IMR-90 (cell line): ENCODE measurements around the gene RELT. TPM values are rescaled to one million over a fixed set of nuclear protein-coding genes. Genes with fewer than 3 reads are reported as not detected.

ENCODE experiments used
- ATAC-seq: fragments of 200-7000 bp; cut with Tn5 transposase; 2 replicates; pipeline ENCODE4 v1.9.1; 2020; ENCODE audit warnings: low read depth, mild to moderate bottlenecking, moderate library complexity
- BruUV-seq: library from RNA; stranded (reverse); fragments of 400-500 nt; replicated peaks from 2 replicates; lab custom pipeline; 2021; lab: Mats Ljungman, UMichigan
- CTCF ChIA-PET: fragments of 300-600 bp; formaldehyde crosslinking; extraction: SDS; loops from one replicate; lab custom pipeline; 2021; ENCODE audit warnings: antibody characterized with exemption; lab: Yijun Ruan, JAX
- POLR2A ChIA-PET: fragments of 300-600 bp; sonication (Branson Sonifier 250); formaldehyde crosslinking; loops from one replicate; lab custom pipeline; 2022; ENCODE audit warnings: antibody characterized with exemption; ENCODE audit not compliant: unreplicated experiment; lab: Charles Lee
- DNase-seq: peaks from one replicate; pipeline ENCODE4 v3.0.0; 2013
- H2AFZ ChIP-seq: replicated peaks from 2 replicates; pipeline ENCODE3; 2013; ENCODE audit warnings: low read length, mild to moderate bottlenecking; ENCODE audit not compliant: poor library complexity
- H2AK5ac ChIP-seq: 2 replicates; pipeline ENCODE4 v1.6.1; 2013; ENCODE audit warnings: low read depth, low read length, inconsistent platforms
- H2AK9ac ChIP-seq: replicated peaks from 2 replicates; pipeline ENCODE3; 2013; ENCODE audit warnings: mild to moderate bottlenecking, low read depth, low read length, moderate library complexity; ENCODE audit not compliant: poor library complexity
- H2BK120ac ChIP-seq: 2 replicates; pipeline ENCODE4 v1.6.1; 2013; ENCODE audit warnings: low read depth, low read length, inconsistent platforms
- H2BK15ac ChIP-seq: 3 replicates; pipeline ENCODE4 v1.6.1; 2013; ENCODE audit warnings: low read depth, low read length, inconsistent platforms
- H2BK20ac ChIP-seq: 2 replicates; pipeline ENCODE4 v1.6.1; 2013; ENCODE audit warnings: low read depth, mild to moderate bottlenecking, inconsistent platforms, low read length, moderate library complexity
- H2BK5ac ChIP-seq: 2 replicates; pipeline ENCODE4 v1.6.1; 2013; ENCODE audit warnings: mild to moderate bottlenecking, low read depth, low read length, inconsistent platforms; ENCODE audit not compliant: poor library complexity, severe bottlenecking
- H3K14ac ChIP-seq: replicated peaks from 2 replicates; pipeline ENCODE4 v1.6.1; 2013; ENCODE audit warnings: low read depth, low read length, inconsistent platforms
- H3K18ac ChIP-seq: 2 replicates; pipeline ENCODE4 v1.6.1; 2013; ENCODE audit warnings: low read depth, low read length, control low read depth
- H3K23ac ChIP-seq: 2 replicates; pipeline ENCODE4 v1.6.1; 2013; ENCODE audit warnings: low read depth, low read length, inconsistent platforms
- H3K27ac ChIP-seq: 2 replicates; pipeline ENCODE4 v1.5.1; 2013; ENCODE audit warnings: mild to moderate bottlenecking, control low read depth, low read length; ENCODE audit not compliant: insufficient read depth
- H3K27me3 ChIP-seq: 2 replicates; pipeline ENCODE4 v1.6.1; 2013; ENCODE audit warnings: low read length; ENCODE audit not compliant: control insufficient read depth, insufficient read depth
- H3K36me3 ChIP-seq: 2 replicates; pipeline ENCODE4 v1.6.1; 2013; ENCODE audit warnings: low read length, mixed read lengths; ENCODE audit not compliant: control insufficient read depth, insufficient read depth
- H3K4ac ChIP-seq: 2 replicates; pipeline ENCODE4 v1.6.1; 2013; ENCODE audit warnings: low read depth, low read length, inconsistent platforms
- H3K4me1 ChIP-seq: 2 replicates; pipeline ENCODE4 v1.6.1; 2013; ENCODE audit warnings: low read length, mixed read lengths; ENCODE audit not compliant: control insufficient read depth, insufficient read depth
- H3K4me2 ChIP-seq: 2 replicates; pipeline ENCODE4 v1.6.1; 2013; ENCODE audit warnings: low read depth, mild to moderate bottlenecking, control low read depth, low read length, moderate library complexity
- H3K4me3 ChIP-seq: 2 replicates; pipeline ENCODE4 v1.5.1; 2013; ENCODE audit warnings: low read depth, mild to moderate bottlenecking, control low read depth, low read length, moderate library complexity; ENCODE audit not compliant: insufficient read depth
- H3K56ac ChIP-seq: 2 replicates; pipeline ENCODE4 v1.6.1; 2013; ENCODE audit warnings: low read length, inconsistent platforms; ENCODE audit not compliant: insufficient read depth; ENCODE audit errors: extremely low read depth
- H3K79me1 ChIP-seq, 2 experiments: 2 replicates each; pipeline ENCODE4 v1.6.1; 2013; ENCODE audit warnings: low read length in 2 of 2, inconsistent platforms in 1 of 2, low read depth in 1 of 2
- H3K9ac ChIP-seq: 2 replicates; pipeline ENCODE4 v1.6.1; 2013; ENCODE audit warnings: low read depth, low read length, control low read depth
- H3K9me1 ChIP-seq: 2 replicates; pipeline ENCODE4 v1.6.1; 2013; ENCODE audit warnings: low read length, inconsistent platforms; ENCODE audit not compliant: insufficient read depth
- H3K9me3 ChIP-seq: 2 replicates; pipeline ENCODE4 v1.6.1; 2013; ENCODE audit warnings: low read length; ENCODE audit not compliant: control insufficient read depth, insufficient read depth
- H4K20me1 ChIP-seq: 2 replicates; pipeline ENCODE4 v1.6.1; 2013; ENCODE audit warnings: low read length, inconsistent platforms; ENCODE audit not compliant: insufficient read depth
- H4K5ac ChIP-seq: 2 replicates; pipeline ENCODE4 v1.6.1; 2013; ENCODE audit warnings: mild to moderate bottlenecking, low read depth, low read length, control low read depth
- H4K8ac ChIP-seq, 2 experiments: 2 replicates each; pipeline ENCODE4 v1.6.1; 2013; ENCODE audit warnings: low read depth in 2 of 2, low read length in 2 of 2, control low read depth in 1 of 2, inconsistent platforms in 1 of 2
- H4K91ac ChIP-seq: 2 replicates; pipeline ENCODE4 v1.6.1; 2013; ENCODE audit warnings: low read depth, low read length, inconsistent platforms; ENCODE audit not compliant: insufficient read depth
- BHLHE40 ChIP-seq: fragments of 150-350 bp; IDR thresholded peaks from 2 replicates; pipeline ENCODE4 v1.6.1; 2016; ENCODE audit warnings: mild to moderate bottlenecking, low read depth, low read length
- CEBPB ChIP-seq: IDR thresholded peaks from 2 replicates; pipeline ENCODE4 v1.6.1; 2012; ENCODE audit warnings: low read depth, low read length, improper control_type of control experiment
- CHD1 ChIP-seq: IDR thresholded peaks from 2 replicates; pipeline ENCODE4 v1.6.1; 2012; ENCODE audit warnings: low read depth, low read length, improper control_type of control experiment
- MAFK ChIP-seq: IDR thresholded peaks from 2 replicates; pipeline ENCODE4 v1.6.1; 2012; ENCODE audit warnings: low read depth, low read length, improper control_type of control experiment
- MAZ ChIP-seq: IDR thresholded peaks from 2 replicates; pipeline ENCODE4 v1.6.1; 2012; ENCODE audit warnings: low read depth, mild to moderate bottlenecking, low read length, improper control_type of control experiment, moderate library complexity, borderline replicate concordance
- NFE2L2 ChIP-seq: fragments of 150-350 bp; IDR thresholded peaks from 2 replicates; pipeline ENCODE4 v1.6.1; 2016; ENCODE audit warnings: low read depth, mild to moderate bottlenecking, low read length
- RCOR1 ChIP-seq: IDR thresholded peaks from 2 replicates; pipeline ENCODE4 v1.6.1; 2012; ENCODE audit warnings: mild to moderate bottlenecking, low read length, improper control_type of control experiment; ENCODE audit not compliant: insufficient replicate concordance
- SMC3 ChIP-seq: fragments of 150-350 bp; IDR thresholded peaks from 2 replicates; pipeline ENCODE4 v1.6.1; 2016; ENCODE audit warnings: low read depth, mild to moderate bottlenecking, antibody characterized with exemption, low read length, moderate library complexity
- WGBS, 2 experiments: methylation state at CpG; one replicate each; pipeline versions ENCODE4 v1.1.5 to v1.1.7; 2013; ENCODE audit warnings: missing lambda C conversion rate in 2 of 2; ENCODE audit not compliant: insufficient read length in 1 of 2; ENCODE audit errors: extremely low coverage in 2 of 2; 5-methylcytosine and 5-hydroxymethylcytosine counted together
- dilution Hi-C: fragments of 300-500 bp; cut with HindIII; formaldehyde crosslinking; loops from one replicate; pipeline ENCODE4 v1.14.3; 2018; ENCODE audit warnings: low sequenced_read_pairs; ENCODE audit not compliant: unreplicated experiment
- in situ Hi-C: fragments of 300-500 bp; cut with MboI; formaldehyde crosslinking; loops from 3 replicates; pipeline ENCODE4 v1.14.3; 2019; ENCODE audit warnings: low sequenced_read_pairs, inconsistent platforms, mixed read lengths
- intact Hi-C: fragments of 100-400 bp; cut with micrococcal nuclease; formaldehyde crosslinking; loops from 2 replicates; pipeline ENCODE4 v1.10.0; 2022
- polyA plus RNA-seq, 3 experiments: library from polyadenylated mRNA; depleted of rRNA; stranded (reverse); fragments of >200 nt; gene quantifications; 2 replicates each; pipeline ENCODE4 v1.2.3, GENCODE V29; 2012; ENCODE audit warnings: low replicate concordance in 1 of 3
- total RNA-seq: library from RNA; depleted of rRNA; stranded (reverse); fragments of >200 nt; gene quantifications from 2 replicates; pipeline ENCODE4 v1.2.3, GENCODE V29; 2012

The RELT gene
- total and polyA plus RNA-seq, 2 of the 4 experiments (the other 2 are of a cell fraction): 2.3 to 5.3 TPM

DNA sequence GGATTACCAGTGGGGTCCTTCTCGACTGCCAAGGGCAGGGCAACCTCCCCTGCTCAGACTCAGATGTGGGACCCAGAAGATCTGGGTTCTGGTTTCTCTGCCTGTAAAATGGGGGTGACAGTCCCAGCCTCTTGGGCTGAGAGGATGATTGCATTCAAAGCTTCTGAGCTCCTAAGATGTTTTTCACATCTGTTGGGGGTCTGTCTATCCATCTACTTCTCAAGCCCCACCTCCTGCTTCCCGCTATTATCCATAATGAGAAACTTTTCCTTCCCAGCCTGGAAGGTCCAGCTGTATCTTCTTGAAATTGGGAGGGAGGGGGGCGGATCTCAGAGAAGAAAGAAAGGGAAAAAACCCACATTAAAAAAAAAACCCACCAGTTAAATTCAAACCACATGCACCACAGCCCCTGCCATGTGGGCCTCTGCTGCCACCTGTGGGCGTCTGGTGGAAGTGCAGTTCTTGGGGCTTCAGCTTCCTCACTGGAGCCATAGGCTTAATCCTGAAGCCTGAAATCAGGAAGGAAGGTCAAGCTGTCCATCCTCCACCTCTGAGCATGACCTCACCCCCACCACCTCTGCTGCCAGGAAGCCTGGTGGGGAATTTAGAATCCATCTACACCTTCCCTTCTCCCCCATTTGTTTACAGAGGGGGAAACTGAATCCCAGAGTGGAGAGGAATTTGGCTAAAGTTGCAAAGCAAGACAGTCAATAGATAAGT is 40.8 kb upstream of the RELT start (continued):
- TF ChIP-seq CHD1: no peak

DNA sequence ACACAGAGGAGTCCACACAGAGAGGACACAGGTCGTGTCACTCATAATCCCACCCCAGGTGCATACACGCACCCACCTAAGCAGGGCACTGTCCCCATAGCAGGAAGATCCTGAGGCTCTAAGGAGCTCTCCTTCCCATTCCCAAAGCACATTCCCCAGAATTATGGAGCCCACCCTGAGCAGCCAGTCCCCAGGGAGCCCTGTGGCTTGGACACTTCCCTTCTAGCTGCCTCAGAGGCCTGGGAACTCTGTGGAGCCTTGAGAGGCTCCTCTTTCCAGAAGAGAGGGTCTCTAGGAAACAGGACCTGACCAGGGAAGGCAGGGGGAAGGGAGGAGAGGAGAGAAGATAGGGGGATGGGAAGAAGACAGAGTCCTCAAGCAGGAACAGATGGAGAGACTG is 38.4 kb upstream of the RELT start:
- Histone ChIP-seq H2BK15ac (no peak overlapping the region), H2BK120ac (no peak overlapping the region), H2AK5ac (no peak overlapping the region), H3K23ac (no peak overlapping the region), H3K9me3 (no peaks in the 10 kb centered on the region), H3K4ac (no peak overlapping the region), H3K36me3 (peaks cover 6% of the 10 kb centered on the region; the same call in 1 of the 2 replicates), H2BK5ac (no peak overlapping the region), H3K79me1 (peaks cover 26 to 91% of the 10 kb centered on the region in 2 experiments), H3K56ac (no peak overlapping the region), H3K9me1 (peaks cover 22% of the 10 kb centered on the region; the same call in 1 of the 2 replicates), H3K4me2 (no peak overlapping the region), H4K8ac (no peak overlapping the region), H4K20me1 (peaks cover 100% of the 10 kb centered on the region), H4K5ac (no peak overlapping the region), H3K14ac (no peak overlapping the region), H2AK9ac (peak overlapping the region; percentile 46), H3K27me3 (no peaks in the 10 kb centered on the region), H3K4me3 (no peak overlapping the region), H4K91ac (no peak overlapping the region), H3K27ac (no peak overlapping the region), H2BK20ac (no peak overlapping the region), H3K18ac (no peak overlapping the region), H2AFZ (no peak overlapping the region), H3K9ac (no peak overlapping the region), H3K4me1 (peaks cover 32% of the 10 kb centered on the region)
- CTCF ChIA-PET: interaction anchor here (0.6 to 1.8 kb wide), 3 partner anchors 30 to 629 kb away, joined by 6 to 7 read pairs (median 7); no protein-coding TSS in a partner anchor
- DNase-seq (no peak), ATAC-seq (no peak)
- no TSS peak for BruUV-seq
- dilution Hi-C loops (no loop called here), in situ Hi-C loops (loop anchor here (5.0 kb wide), 1 partner anchor 41 kb away; no protein-coding TSS in a partner anchor), intact Hi-C loops (no loop called here)
- no CpG with 5 or more reads among the region's 2 CpGs for WGBS, 2 experiments
- TF ChIP-seq CEBPB: no peak
- no peak for TF ChIP-seq SMC3
- TF ChIP-seq NFE2L2: no peak
- no peak for TF ChIP-seq BHLHE40
- TF ChIP-seq RCOR1: no peak
- TF ChIP-seq MAFK: no peak
- no peak for TF ChIP-seq MAZ
- POLR2A ChIA-PET: interaction anchor here (0.7 kb wide), 1 partner anchor 31 kb away, joined by 10 read pairs; no protein-coding TSS in a partner anchor
